A673 (cell line): ENCODE data around the gene OCIAD1. TPM values are rescaled to one million over a fixed set of nuclear protein-coding genes. Genes with fewer than 3 reads are reported as not detected.

ENCODE experiments used
- BruUV-seq: library from RNA; stranded (reverse); fragments of 400-500 nt; replicated peaks from 2 replicates; lab custom pipeline; 2021; lab: Mats Ljungman, UMichigan
- CTCF ChIA-PET: fragments of 300-600 bp; sonication (Branson Sonifier 250); formaldehyde crosslinking; loops from one replicate; lab custom pipeline; 2022; ENCODE audit warnings: antibody characterized with exemption; lab: Charles Lee
- POLR2A ChIA-PET: fragments of 300-600 bp; sonication (Branson Sonifier 250); formaldehyde crosslinking; loops from one replicate; lab custom pipeline; 2022; ENCODE audit warnings: antibody characterized with exemption; ENCODE audit not compliant: low non-redundant PET; lab: Charles Lee
- DNase-seq: peaks from one replicate; pipeline ENCODE4 v3.0.0-alpha.2; 2015; ENCODE audit warnings: low spot score
- H3K27ac ChIP-seq: fragments of 200-600 bp; sonication (generic); 2 replicates; pipeline ENCODE4 v1.5.1; 2016; ENCODE audit warnings: mixed run types, low read depth, mild to moderate bottlenecking, mixed read lengths, antibody characterized with exemption, low read length; ENCODE audit not compliant: poor library complexity, severe bottlenecking
- H3K27me3 ChIP-seq: fragments of 200-600 bp; sonication (generic); replicated peaks from 2 replicates; pipeline ENCODE4 v1.6.1; 2017; ENCODE audit warnings: mixed run types, low read depth, mild to moderate bottlenecking, mixed read lengths, antibody characterized with exemption, low read length; ENCODE audit not compliant: insufficient read depth, poor library complexity
- H3K36me3 ChIP-seq: fragments of 200-600 bp; sonication (generic); 2 replicates; pipeline ENCODE4 v1.6.1; 2016; ENCODE audit warnings: mixed run types, mild to moderate bottlenecking, mixed read lengths, antibody characterized with exemption, low read length; ENCODE audit not compliant: insufficient read depth, poor library complexity, severe bottlenecking
- H3K4me1 ChIP-seq: fragments of 200-600 bp; sonication (generic); 2 replicates; pipeline ENCODE4 v1.6.1; 2017; ENCODE audit warnings: mixed run types, mild to moderate bottlenecking, mixed read lengths, antibody characterized with exemption, low read length; ENCODE audit not compliant: insufficient read depth, poor library complexity, severe bottlenecking
- H3K4me3 ChIP-seq: fragments of 200-600 bp; sonication (generic); 2 replicates; pipeline ENCODE4 v1.5.1; 2016; ENCODE audit warnings: low read depth, mixed run types, mild to moderate bottlenecking, mixed read lengths, low read length; ENCODE audit not compliant: poor library complexity, severe bottlenecking
- H3K9me3 ChIP-seq: fragments of 200-600 bp; sonication (generic); 2 replicates; pipeline ENCODE4 v1.6.1; 2016; ENCODE audit warnings: mixed run types, low read depth, mild to moderate bottlenecking, mixed read lengths, antibody characterized with exemption, low read length; ENCODE audit not compliant: poor library complexity, severe bottlenecking
- EZH2 ChIP-seq: fragments of 200-600 bp; sonication (generic); IDR thresholded peaks from 2 replicates; pipeline ENCODE4 v1.6.1; 2017; ENCODE audit warnings: borderline replicate concordance, low read depth, mild to moderate bottlenecking, mixed read lengths, antibody characterized with exemption, low read length; ENCODE audit not compliant: poor library complexity, severe bottlenecking
- intact Hi-C: fragments of 100-400 bp; cut with micrococcal nuclease; formaldehyde crosslinking; loops from one replicate; pipeline ENCODE4 v1.10.0; 2022; ENCODE audit not compliant: unreplicated experiment
- total RNA-seq: library from RNA; stranded (reverse); gene quantifications from 2 replicates; pipeline ENCODE4 v1.2.3, GENCODE V29; 2021
- TF ChIP-seq, protein P1 (sequence below): fragments of 300-800, 200-600 bp; sonication (generic); conservative IDR thresholded peaks from 2 replicates; pipeline ENCODE4 v1.5.1; 2017; ENCODE audit warnings: low read depth, mild to moderate bottlenecking, antibody characterized with exemption, low read length, moderate library complexity, mixed read lengths

OCIAD1 gene
- total RNA-seq, 1 experiment from 2014 or later = 138 TPM

GRCh38 chr4:48791313-48791712 is 39.6 kb upstream of the OCIAD1 start:
- Histone ChIP-seq H3K27ac (no peak overlapping the region), H3K36me3 (no peaks in the 10 kb centered on the region), H3K27me3 (no peaks in the 10 kb centered on the region), H3K9me3 (no peaks in the 10 kb centered on the region), H3K4me1 (no peaks in the 10 kb centered on the region), H3K4me3 (no peak overlapping the region)
- POLR2A ChIA-PET = no interaction called here
- intact Hi-C loops = no loop called here
- no TSS peak for BruUV-seq
- DNase-seq = no peak
- CTCF ChIA-PET = no interaction called here
- TF ChIP-seq, protein P1, sequence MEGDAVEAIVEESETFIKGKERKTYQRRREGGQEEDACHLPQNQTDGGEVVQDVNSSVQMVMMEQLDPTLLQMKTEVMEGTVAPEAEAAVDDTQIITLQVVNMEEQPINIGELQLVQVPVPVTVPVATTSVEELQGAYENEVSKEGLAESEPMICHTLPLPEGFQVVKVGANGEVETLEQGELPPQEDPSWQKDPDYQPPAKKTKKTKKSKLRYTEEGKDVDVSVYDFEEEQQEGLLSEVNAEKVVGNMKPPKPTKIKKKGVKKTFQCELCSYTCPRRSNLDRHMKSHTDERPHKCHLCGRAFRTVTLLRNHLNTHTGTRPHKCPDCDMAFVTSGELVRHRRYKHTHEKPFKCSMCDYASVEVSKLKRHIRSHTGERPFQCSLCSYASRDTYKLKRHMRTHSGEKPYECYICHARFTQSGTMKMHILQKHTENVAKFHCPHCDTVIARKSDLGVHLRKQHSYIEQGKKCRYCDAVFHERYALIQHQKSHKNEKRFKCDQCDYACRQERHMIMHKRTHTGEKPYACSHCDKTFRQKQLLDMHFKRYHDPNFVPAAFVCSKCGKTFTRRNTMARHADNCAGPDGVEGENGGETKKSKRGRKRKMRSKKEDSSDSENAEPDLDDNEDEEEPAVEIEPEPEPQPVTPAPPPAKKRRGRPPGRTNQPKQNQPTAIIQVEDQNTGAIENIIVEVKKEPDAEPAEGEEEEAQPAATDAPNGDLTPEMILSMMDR = no peak
- no peak for TF ChIP-seq EZH2

GRCh38 chr4:48792348-48793006 is 38.4 kb upstream of the OCIAD1 start:
- H3K36me3 ChIP-seq = no peaks in the 10 kb centered on the region
- TF ChIP-seq EZH2 = no peak
- TF ChIP-seq, protein P1 = no peak
- H3K27ac ChIP-seq = no peak overlapping the region
- H3K4me3 ChIP-seq = no peak overlapping the region
- POLR2A ChIA-PET = no interaction called here
- no peaks in the 10 kb centered on the region for H3K9me3 ChIP-seq
- no peaks in the 10 kb centered on the region for H3K27me3 ChIP-seq
- CTCF ChIA-PET = no interaction called here
- no TSS peak for BruUV-seq
- no peak for DNase-seq
- H3K4me1 ChIP-seq = no peaks in the 10 kb centered on the region
- intact Hi-C loops = no loop called here

DNA sequence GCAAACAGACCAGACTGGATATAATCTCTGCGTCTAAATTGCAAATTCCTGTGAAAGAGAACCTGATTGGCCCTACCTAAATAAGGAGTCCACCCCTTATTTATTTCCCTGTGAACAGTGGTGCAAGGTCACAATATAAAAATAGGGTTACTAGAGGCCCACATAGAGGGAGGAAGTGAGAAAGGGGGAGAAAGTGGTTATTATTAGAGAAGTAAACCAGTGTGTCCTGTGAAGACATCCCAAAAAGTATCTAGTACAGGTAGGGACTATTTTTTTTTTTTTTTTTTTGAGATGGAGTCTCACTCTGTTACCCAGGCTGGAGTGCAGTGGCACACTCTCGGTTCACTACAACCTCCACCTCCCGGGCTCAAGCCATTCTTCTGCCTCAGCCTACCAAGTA is 35.8 kb upstream of the OCIAD1 start:
- no TSS peak for BruUV-seq
- H3K4me3 ChIP-seq = no peak overlapping the region
- no peaks in the 10 kb centered on the region for H3K4me1 ChIP-seq
- intact Hi-C loops = no loop called here
- ChIA-PET POLR2A (no interaction called here), CTCF (no interaction called here)
- H3K27ac ChIP-seq = no peak overlapping the region
- no peaks in the 10 kb centered on the region for H3K27me3 ChIP-seq
- no peak for DNase-seq
- H3K9me3 ChIP-seq = no peaks in the 10 kb centered on the region
- H3K36me3 ChIP-seq = no peaks in the 10 kb centered on the region
- no peak for TF ChIP-seq EZH2
- TF ChIP-seq, protein P1 = no peak
